Measurements from ENCODE around the gene ANKRD49. TPM values are rescaled to one million over a fixed set of nuclear protein-coding genes. Genes with fewer than 3 reads are reported as not detected.

ANKRD49 gene
- total and polyA plus RNA-seq, 2 of the 8 experiments (the other 6 are each of a cell fraction or from before 2014, with no cell fraction given), result 7.4 to 12.2 TPM

- FAIRE-seq, result no peak
- H4K5ac ChIP-seq (ENCODE audit: insufficient read length, low read depth, low read length), result no peak overlapping the region
- TF ChIP-seq TBP (IDR thresholded peaks at IDR 0.05; ENCODE audit: low read depth, low read length) (no peak), JUN (IDR thresholded peaks at IDR 0.05; ENCODE audit: low read depth, low read length) (no peak), CHD2 (IDR thresholded peaks at IDR 0.05; ENCODE audit: low read length) (no peak), SP4 (IDR thresholded peaks at IDR 0.05; ENCODE audit: low read length) (no peak), GABPA (IDR thresholded peaks at IDR 0.05; ENCODE audit: borderline replicate concordance, insufficient read depth, low read length) (no peak), E2F6 (IDR thresholded peaks at IDR 0.05) (no peak), MAFK (IDR thresholded peaks at IDR 0.05; ENCODE audit: low read depth, low read length) (no peak), RNF2 (IDR thresholded peaks at IDR 0.05; ENCODE audit: borderline replicate concordance, low read depth, low read length, missing control alignments, poor library complexity, severe bottlenecking) (no peak), CBX8 (IDR thresholded peaks at IDR 0.05; ENCODE audit: borderline replicate concordance, low read depth, low read length) (no peak), HDAC2 (IDR thresholded peaks at IDR 0.05; ENCODE audit: borderline replicate concordance in 1 of 2, low read depth in 2 of 2, low read length in 2 of 2) (no peak), HDAC6 (IDR thresholded peaks at IDR 0.05; ENCODE audit: low read depth, low read length) (no peak), USF2 (IDR thresholded peaks at IDR 0.05; ENCODE audit: low read length) (no peak)
These were observed 44.8 kb upstream of the ANKRD49 start for GRCh38 chr11:94449029-94449428.

More at GRCh38 chr11:94449029-94449428, 44.8 kb upstream of the ANKRD49 start:
- Histone ChIP-seq H3K27me3 (replicated peaks in 1 of 4; ENCODE audit: control insufficient read depth in 3 of 4, extremely low read depth in 1 of 4, insufficient read depth in 3 of 4, low read length in 3 of 4) (no peaks in the 10 kb centered on the region), H3K79me1 (ENCODE audit: low read depth, low read length) (no peaks in the 10 kb centered on the region), H3K4ac (replicated peaks; ENCODE audit: insufficient read length, low read depth, low read length) (no peak overlapping the region), H3K9ac (replicated peaks in 1 of 4; ENCODE audit: extremely low read depth in 1 of 4, low read depth in 3 of 4, low read length in 3 of 4) (no peak overlapping the region), H2AK5ac (ENCODE audit: low read depth, low read length) (no peak overlapping the region), H3K23ac (ENCODE audit: insufficient read length) (no peak overlapping the region), H2BK15ac (ENCODE audit: low read length) (no peak overlapping the region), H3K14ac (ENCODE audit: insufficient read length) (no peak overlapping the region), H2BK12ac (ENCODE audit: low read depth, low read length) (no peak overlapping the region), H4K20me1 (replicated peaks in 1 of 2; ENCODE audit: control insufficient read depth in 1 of 2, insufficient read depth in 2 of 2, low read length in 2 of 2) (peaks cover 1 to 2% of the 10 kb centered on the region in 2 experiments), H3K36me3 (ENCODE audit: control insufficient read depth in 2 of 4, insufficient read depth in 4 of 4, low read length in 3 of 4) (peaks cover 0 to 45% (median 16%) of the 10 kb centered on the region in 4 experiments; a peak in 5 of 8 replicates), H2BK20ac (ENCODE audit: low read length) (no peak overlapping the region), H3K4me3 (ENCODE audit: extremely low read depth in 1 of 4, insufficient read depth in 2 of 4, low read depth in 3 of 4, low read length in 4 of 4) (no peak overlapping the region), H2BK120ac (replicated peaks; ENCODE audit: low read depth, low read length) (no peak overlapping the region), H2AFZ (ENCODE audit: low read length) (no peak overlapping the region), H4K91ac (replicated peaks; ENCODE audit: insufficient read length, low read length) (no peak overlapping the region), H3K18ac (ENCODE audit: extremely low read depth, low read length) (no peak overlapping the region), H3K23me2 (ENCODE audit: low read depth, low read length) (no peaks in the 10 kb centered on the region; the same call in 1 of the 2 replicates), H2BK5ac (ENCODE audit: low read depth, low read length) (no peak overlapping the region), H3K4me1 (replicated peaks in 1 of 4; ENCODE audit: control insufficient read depth in 3 of 4, insufficient read depth in 4 of 4, low read length in 3 of 4) (no peaks in the 10 kb centered on the region), H3K27ac (ENCODE audit: low read depth, low read length) (no peak overlapping the region), H3K4me2 (ENCODE audit: insufficient read depth in 1 of 2, low read depth in 2 of 2, low read length in 2 of 2) (no peak overlapping the region), H4K8ac (ENCODE audit: extremely low read depth, insufficient read depth, low read length) (no peak overlapping the region), H3K9me3 (ENCODE audit: insufficient read depth in 2 of 2, low read depth in 1 of 2, low read length in 1 of 2) (no peaks in the 10 kb centered on the region), H3K56ac (replicated peaks; ENCODE audit: insufficient read length, low read depth, low read length) (no peak overlapping the region), H3K79me2 (ENCODE audit: control insufficient read depth in 1 of 2, insufficient read depth in 2 of 2, low read length in 2 of 2) (no peaks in the 10 kb centered on the region)
- ChIA-PET CTCF (ENCODE audit: partially characterized antibody) (interaction anchor here (1.5 kb wide), 1 partner anchor 123 kb away, joined by 3 read pairs; no protein-coding TSS in a partner anchor), POLR2A (ENCODE audit: partially characterized antibody) (no interaction called here)
- 89% methylated on average over 1 of the region's 1 CpG; no CpG with 5 or more reads in 1 of the 2 experiments for WGBS, 2 experiments (ENCODE audit: extremely low coverage in 1 of 2, insufficient coverage in 1 of 2, insufficient read length in 1 of 2, insufficient replicate concordance in 2 of 2, low coverage in 1 of 2, low lambda C conversion rate in 2 of 2, missing lambda C conversion rate in 1 of 2)
- DNase-seq (ENCODE audit: low read depth in 1 of 2, low spot score in 2 of 2), result no peak

Data from H1 (cell line).